LNCaP clone FGC (cell line): ENCODE results near the gene IGSF8.

ENCODE experiments used
- DNase-seq: peaks from one replicate; pipeline ENCODE4 v3.0.0-alpha.2; 2011; ENCODE audit warnings: low read depth
- H3K4me3 ChIP-seq: 2 replicates; pipeline ENCODE4 v1.5.1; 2011; ENCODE audit warnings: mild to moderate bottlenecking, low read depth, low read length, control low read depth
- CTCF ChIP-seq: IDR thresholded peaks from 2 replicates; pipeline ENCODE4 v1.5.1; 2012; ENCODE audit warnings: mild to moderate bottlenecking; ENCODE audit not compliant: control insufficient read depth, insufficient read depth; ENCODE audit errors: extremely low read depth

IGSF8 gene

GRCh38 chr1:160105155-160105554 is 6.7 kb upstream of the IGSF8 start:
- no peak for TF ChIP-seq CTCF
- no peak overlapping the region for H3K4me3 ChIP-seq
- DNase-seq: no peak

DNA sequence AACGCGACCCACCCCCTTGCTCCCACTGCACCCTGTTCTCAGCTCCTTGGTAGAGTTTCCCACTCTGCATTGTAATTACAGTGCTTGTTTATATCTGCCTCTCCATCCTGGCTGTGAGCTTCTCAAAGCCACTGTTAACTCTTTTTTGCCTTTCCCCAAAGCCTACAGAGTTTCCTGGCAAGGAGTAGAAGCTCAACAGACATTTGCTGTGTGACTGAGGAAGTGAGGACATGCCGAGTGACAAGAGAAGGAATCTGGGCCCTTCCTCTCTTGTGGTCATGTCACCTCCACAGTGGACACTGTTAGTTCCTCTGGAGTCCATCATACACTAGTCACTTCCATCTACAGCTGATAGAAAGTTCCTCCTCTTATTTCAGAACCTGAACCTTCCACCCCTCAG is 6.1 kb upstream of the IGSF8 start:
- no peak for TF ChIP-seq CTCF
- no peak overlapping the region for H3K4me3 ChIP-seq
- DNase-seq: no peak

GRCh38 chr1:160103658-160104408 is 5.4 kb upstream of the IGSF8 start:
- no peak for DNase-seq
- no peak overlapping the region for H3K4me3 ChIP-seq
- no peak for TF ChIP-seq CTCF

GRCh38 chr1:160101717-160102522 is 3.5 kb upstream of the IGSF8 start:
- no peak overlapping the region for H3K4me3 ChIP-seq
- TF ChIP-seq CTCF: no peak
- no peak for DNase-seq

DNA sequence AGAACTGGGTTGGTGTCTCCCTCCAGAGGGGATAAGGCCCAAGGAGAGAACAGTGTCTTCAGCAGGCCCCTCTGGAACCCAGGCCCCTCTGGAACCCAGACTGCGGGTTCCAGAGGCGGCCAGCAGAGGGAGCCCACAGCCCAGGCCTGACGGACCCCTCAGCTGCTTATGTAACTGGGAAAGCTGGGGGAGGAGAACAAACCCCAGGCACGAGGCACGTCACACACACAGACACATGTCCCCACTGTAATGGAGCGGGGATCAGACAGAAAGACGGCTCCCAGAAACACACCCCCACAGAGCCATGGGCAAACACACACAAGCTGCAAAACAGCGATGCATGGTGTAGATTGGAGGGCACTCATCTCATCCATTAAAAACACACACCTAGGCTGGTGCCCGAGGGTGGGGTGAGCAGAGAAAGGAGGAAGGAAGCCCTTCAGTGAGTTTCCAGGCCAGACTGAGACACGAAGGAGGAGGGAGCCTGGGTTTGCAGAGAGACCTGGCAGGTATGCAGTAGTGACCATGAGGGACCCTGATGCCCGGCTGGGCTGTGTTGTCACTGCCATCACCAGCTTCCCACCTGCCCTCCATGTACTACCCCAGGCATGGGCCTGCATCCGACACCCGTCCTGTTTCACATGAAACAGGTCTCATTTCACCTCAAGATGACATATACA is 2.8 kb upstream of the IGSF8 start:
- peak; percentile 52 for DNase-seq
- no peak overlapping the region for H3K4me3 ChIP-seq
- TF ChIP-seq CTCF: peak; percentile 87

DNA sequence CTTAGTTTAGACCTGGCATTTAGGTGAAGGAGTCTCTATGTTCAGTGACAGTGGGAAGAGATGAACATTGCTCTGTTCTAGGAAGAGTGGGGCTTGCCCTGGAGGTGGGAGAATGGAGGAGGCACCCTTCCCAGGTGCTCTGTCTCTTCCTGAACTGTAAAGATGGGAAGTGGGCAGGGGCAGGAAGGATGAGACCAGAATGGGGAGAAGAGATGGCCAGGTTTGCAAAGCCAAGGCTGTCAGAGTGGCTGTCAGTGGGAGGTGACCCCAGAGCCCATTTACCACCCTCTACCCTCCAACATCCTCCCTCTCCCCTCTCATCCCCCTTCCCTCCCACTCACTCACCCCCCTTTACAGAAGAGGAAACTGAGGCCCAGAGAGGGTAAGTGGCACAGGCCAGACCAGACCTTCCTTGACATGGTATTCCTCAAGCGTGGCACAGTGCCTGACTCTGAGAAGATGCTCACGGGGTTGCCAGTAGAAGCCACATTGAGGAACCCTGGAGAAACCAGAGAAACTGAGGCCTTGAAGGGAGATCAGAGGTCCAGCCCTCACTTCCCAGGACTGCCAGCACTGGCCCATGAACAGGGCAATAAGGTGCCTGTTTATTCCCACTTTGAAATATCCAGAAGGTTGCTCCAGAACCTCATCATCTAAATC is 1.4 kb upstream of the IGSF8 start:
- no peak for TF ChIP-seq CTCF
- no peak for DNase-seq
- no peak overlapping the region for H3K4me3 ChIP-seq
